ENCODE measurements around the gene FAM98C.

GRCh38 chr19:38441657-38442348 is 38.9 kb downstream of the FAM98C start:
- TF ChIP-seq CTCF (IDR thresholded peaks at IDR 0.05; ENCODE audit: poor library complexity) (no peak), EZH2 (IDR thresholded peaks at IDR 0.05; ENCODE audit: borderline replicate concordance) (no peak), EZH2phosphoT487 (IDR thresholded peaks at IDR 0.05; ENCODE audit: low read depth, severe bottlenecking, unreplicated experiment) (no peak)
